H9 (cell line): Measurements from ENCODE around the gene LAMC3. TPM values are rescaled to one million over a fixed set of nuclear protein-coding genes. Genes with fewer than 3 reads are reported as not detected.

Experiments used
- DNase-seq: peaks from one replicate; pipeline ENCODE4 v3.0.0-alpha.2; 2017
- H2AFZ ChIP-seq: one replicate; pipeline ENCODE4 v1.6.1; 2013; ENCODE audit warnings: mild to moderate bottlenecking, low read length, control low read depth, moderate library complexity
- H2AK5ac ChIP-seq: 2 replicates; pipeline ENCODE4 v1.6.1; 2013; ENCODE audit warnings: low read length, control low read depth, mixed read lengths; ENCODE audit not compliant: insufficient read length
- H2BK120ac ChIP-seq: one replicate; pipeline ENCODE4 v1.6.1; 2013; ENCODE audit warnings: low read depth, mild to moderate bottlenecking, low read length, control low read depth, inconsistent platforms; ENCODE audit not compliant: poor library complexity, severe bottlenecking
- H2BK12ac ChIP-seq: 2 replicates; pipeline ENCODE4 v1.6.1; 2013; ENCODE audit warnings: low read length, control low read depth, mixed read lengths, low read depth; ENCODE audit not compliant: insufficient read length
- H2BK15ac ChIP-seq: 2 replicates; pipeline ENCODE4 v1.6.1; 2013; ENCODE audit warnings: low read depth, low read length, control low read depth
- H2BK20ac ChIP-seq: one replicate; pipeline ENCODE4 v1.6.1; 2013; ENCODE audit warnings: low read depth, mild to moderate bottlenecking, low read length, control low read depth, inconsistent platforms; ENCODE audit not compliant: poor library complexity, severe bottlenecking
- H2BK5ac ChIP-seq: 2 replicates; pipeline ENCODE4 v1.6.1; 2013; ENCODE audit warnings: low read length, control low read depth, mixed read lengths; ENCODE audit not compliant: insufficient read length
- H3K14ac ChIP-seq: 2 replicates; pipeline ENCODE4 v1.6.1; 2013; ENCODE audit warnings: low read length, control low read depth; ENCODE audit not compliant: insufficient read depth
- H3K18ac ChIP-seq: 2 replicates; pipeline ENCODE4 v1.6.1; 2013; ENCODE audit warnings: low read depth, mild to moderate bottlenecking, mixed read lengths, low read length, control low read depth; ENCODE audit not compliant: insufficient read length
- H3K23ac ChIP-seq: 2 replicates; pipeline ENCODE4 v1.6.1; 2013; ENCODE audit warnings: low read length, control low read depth, mixed read lengths, low read depth; ENCODE audit not compliant: insufficient read length
- H3K23me2 ChIP-seq: 2 replicates; pipeline ENCODE4 v1.6.1; 2013; ENCODE audit warnings: low read depth, mild to moderate bottlenecking, mixed read lengths, low read length, control low read depth; ENCODE audit not compliant: insufficient read length, poor library complexity, severe bottlenecking
- H3K27ac ChIP-seq: 2 replicates; pipeline ENCODE4 v1.5.1; 2013; ENCODE audit warnings: low read length, control low read depth, mixed read lengths, low read depth; ENCODE audit not compliant: insufficient read length
- H3K27me3 ChIP-seq: 2 replicates; pipeline ENCODE4 v1.6.1; 2013; ENCODE audit warnings: low read length, control low read depth, inconsistent platforms; ENCODE audit not compliant: insufficient read depth
- H3K4ac ChIP-seq: 2 replicates; pipeline ENCODE4 v1.6.1; 2013; ENCODE audit warnings: low read depth, mild to moderate bottlenecking, control low read depth, inconsistent platforms, low read length, moderate library complexity
- H3K4me1 ChIP-seq: 2 replicates; pipeline ENCODE4 v1.6.1; 2013; ENCODE audit warnings: low read length, control low read depth, inconsistent platforms; ENCODE audit not compliant: insufficient read depth
- H3K4me2 ChIP-seq: 2 replicates; pipeline ENCODE4 v1.6.1; 2013; ENCODE audit warnings: low read length, control low read depth, mixed read lengths; ENCODE audit not compliant: insufficient read length, insufficient read depth
- H3K56ac ChIP-seq: 2 replicates; pipeline ENCODE4 v1.6.1; 2013; ENCODE audit warnings: low read depth, mild to moderate bottlenecking, mixed read lengths, low read length, control low read depth; ENCODE audit not compliant: insufficient read length
- H3K79me1 ChIP-seq: 2 replicates; pipeline ENCODE4 v1.6.1; 2013; ENCODE audit warnings: low read depth, mild to moderate bottlenecking, moderate library complexity, low read length, control low read depth, inconsistent platforms; ENCODE audit not compliant: insufficient read depth, poor library complexity, severe bottlenecking
- H3K79me2 ChIP-seq: 2 replicates; pipeline ENCODE4 v1.6.1; 2013; ENCODE audit warnings: low read length, control low read depth, inconsistent platforms; ENCODE audit not compliant: insufficient read depth
- H3K9ac ChIP-seq: 2 replicates; pipeline ENCODE4 v1.6.1; 2013; ENCODE audit warnings: low read length, control low read depth, mixed read lengths; ENCODE audit not compliant: insufficient read length; ENCODE audit errors: extremely low read depth
- H3K9me3 ChIP-seq: one replicate; pipeline ENCODE4 v1.6.1; 2013; ENCODE audit warnings: low read depth, low read length, inconsistent platforms; ENCODE audit not compliant: control insufficient read depth
- H3T11ph ChIP-seq: one replicate; pipeline ENCODE4 v1.6.1; 2013; ENCODE audit warnings: mild to moderate bottlenecking, low read length, control low read depth, inconsistent platforms
- H4K20me1 ChIP-seq: one replicate; pipeline ENCODE4 v1.6.1; 2013; ENCODE audit not compliant: control insufficient read depth, insufficient read length, insufficient read depth
- H4K5ac ChIP-seq: 2 replicates; pipeline ENCODE4 v1.6.1; 2013; ENCODE audit warnings: low read depth, mild to moderate bottlenecking, mixed read lengths, low read length, control low read depth; ENCODE audit not compliant: insufficient read length
- H4K8ac ChIP-seq: replicated peaks from 2 replicates; pipeline ENCODE4 v1.6.1; 2013; ENCODE audit warnings: low read length, control low read depth, mixed read lengths, low read depth; ENCODE audit not compliant: insufficient read length
- H4K91ac ChIP-seq: 2 replicates; pipeline ENCODE4 v1.6.1; 2013; ENCODE audit warnings: low read depth, mild to moderate bottlenecking, moderate library complexity, mixed read lengths, low read length, control low read depth; ENCODE audit not compliant: insufficient read length
- H3K27ac Mint-ChIP-seq, 3 experiments: 2 replicates in 2 of 3; 3 replicates in 1 of 3; pipeline ENCODE4 v1.8.0; 2020 to 2021; ENCODE audit warnings: mixed read lengths in 3 of 3, mild to moderate bottlenecking in 1 of 3, moderate library complexity in 1 of 3
- H3K27me3 Mint-ChIP-seq: 2 replicates; pipeline ENCODE4 v1.8.0; 2021; ENCODE audit warnings: low read depth, mild to moderate bottlenecking, moderate library complexity, mixed read lengths
- H3K36me3 Mint-ChIP-seq, 3 experiments: 2 replicates in 2 of 3; 3 replicates in 1 of 3; pipeline ENCODE4 v1.8.0; 2020 to 2021; ENCODE audit warnings: low read depth in 3 of 3, mixed read lengths in 3 of 3; ENCODE audit not compliant: insufficient read depth in 1 of 3
- H3K4me1 Mint-ChIP-seq, 2 experiments: 2 replicates each; pipeline ENCODE4 v1.8.0; 2020; ENCODE audit warnings: mixed read lengths in 2 of 2
- H3K4me3 Mint-ChIP-seq, 2 experiments: 2 replicates in 1 of 2; 3 replicates in 1 of 2; pipeline ENCODE4 v1.8.0; 2020 to 2021; ENCODE audit warnings: mild to moderate bottlenecking in 2 of 2, mixed read lengths in 2 of 2, moderate library complexity in 1 of 2
- H3K9me3 Mint-ChIP-seq, 2 experiments: 2 replicates in 1 of 2; 3 replicates in 1 of 2; pipeline ENCODE4 v1.8.0; 2020; ENCODE audit warnings: mild to moderate bottlenecking in 2 of 2, mixed read lengths in 2 of 2, moderate library complexity in 1 of 2
- CTCF ChIP-seq: fragments of 200-600 bp; sonication (generic); conservative IDR thresholded peaks from 3 replicates; pipeline ENCODE4 v1.8.0; 2021; ENCODE audit warnings: antibody characterized with exemption, mild to moderate bottlenecking
- WGBS: extraction: QIAGEN DNeasy Blood & Tissue Kit; methylation state at CpG from one replicate; pipeline ENCODE4 v1.1.7; 2013; ENCODE audit warnings: missing lambda C conversion rate, low lambda C conversion rate, mixed read lengths; ENCODE audit not compliant: insufficient read length; ENCODE audit errors: extremely low coverage; 5-methylcytosine and 5-hydroxymethylcytosine counted together
- total RNA-seq: library from RNA; stranded (reverse); gene quantifications from 2 replicates; pipeline ENCODE4 v1.2.1, GENCODE V29; 2021

LAMC3 gene
- total RNA-seq, 1 experiment from 2014 or later: 21.7 TPM

- no peak overlapping the region for H3K27ac Mint-ChIP-seq
- H4K20me1 ChIP-seq: no peaks in the 10 kb centered on the region
- no peak overlapping the region for H3K23ac ChIP-seq
- H3K56ac ChIP-seq: no peak overlapping the region
- H3K18ac ChIP-seq: no peak overlapping the region
- no peak overlapping the region for H2BK12ac ChIP-seq
- H2BK15ac ChIP-seq: no peak overlapping the region
- no peak overlapping the region for H4K5ac ChIP-seq
- H3K4me1 Mint-ChIP-seq: peaks cover 0 to 13% of the 10 kb centered on the region in 2 experiments; a peak in 3 of 4 replicates
- no peak overlapping the region for H2BK5ac ChIP-seq
- no peaks in the 10 kb centered on the region for H3K79me2 ChIP-seq
- WGBS: no CpG with 5 or more reads among the region's 12 CpGs
- no peak overlapping the region for H3K4me3 Mint-ChIP-seq
- no peaks in the 10 kb centered on the region for H3K9me3 ChIP-seq
- no peak overlapping the region for H2BK20ac ChIP-seq
- no peaks in the 10 kb centered on the region for H3K4me1 ChIP-seq
- no peak overlapping the region for H3K4me2 ChIP-seq
- H3K14ac ChIP-seq: no peak overlapping the region
- H2BK120ac ChIP-seq: no peak overlapping the region
- no peak overlapping the region for H4K91ac ChIP-seq
- peaks cover 17% of the 10 kb centered on the region for H3K27me3 Mint-ChIP-seq
- H3K27ac ChIP-seq: no peak overlapping the region
- no peaks in the 10 kb centered on the region for H3K27me3 ChIP-seq
- no peak overlapping the region for H4K8ac ChIP-seq
- TF ChIP-seq CTCF: no peak
- no peak overlapping the region for H3T11ph ChIP-seq
- H3K9ac ChIP-seq: no peak overlapping the region
- H3K79me1 ChIP-seq: no peaks in the 10 kb centered on the region
- H2AK5ac ChIP-seq: no peak overlapping the region
- no peak overlapping the region for H2AFZ ChIP-seq
- no peaks in the 10 kb centered on the region; a peak in 1 of 5 replicates for H3K9me3 Mint-ChIP-seq
- no peaks in the 10 kb centered on the region for H3K23me2 ChIP-seq
- H3K36me3 Mint-ChIP-seq: no peaks in the 10 kb centered on the region
- H3K4ac ChIP-seq: no peak overlapping the region
- no peak for DNase-seq
These were observed 38.9 kb upstream of the LAMC3 start for GRCh38 chr9:130970052-130970451.
